CD4-positive, alpha-beta T cell (primary cell): Measurements from ENCODE around the gene ITK. TPM values are rescaled to one million over a fixed set of nuclear protein-coding genes. Genes with fewer than 3 reads are reported as not detected.

Experiments used
- ATAC-seq: fragments of 200-7000 bp; cut with Tn5 transposase; one replicate; pipeline ENCODE4 v1.10.0; 2022; ENCODE audit warnings: mild to moderate bottlenecking; ENCODE audit not compliant: poor library complexity
- CTCF ChIA-PET: fragments of 350-600 bp; sonication (Branson Sonifier 250); formaldehyde crosslinking; loops from one replicate; lab custom pipeline; 2021; ENCODE audit warnings: antibody characterized with exemption, inconsistent platforms; lab: Charles Lee
- POLR2A ChIA-PET: fragments of 350-600 bp; sonication (Branson Sonifier 250); formaldehyde crosslinking; loops from one replicate; lab custom pipeline; 2021; ENCODE audit warnings: antibody characterized with exemption, inconsistent platforms; lab: Charles Lee
- DNase-seq, 14 experiments: peaks; one replicate each; pipeline ENCODE4 v3.0.0-alpha.2; 2013 to 2020; ENCODE audit warnings: mixed read lengths in 2 of 14
- H3K27ac ChIP-seq, 2 donors: one replicate each; pipeline versions ENCODE4 v1.5.1 to v1.7.0; 2013; ENCODE audit warnings: low read length in 2 of 2, low read depth in 1 of 2, mild to moderate bottlenecking in 1 of 2
- H3K27me3 ChIP-seq, 2 experiments: 1 replicate in 1 of 2; 2 replicates in 1 of 2; pipeline versions ENCODE4 v1.6.1 to v1.7.0; 2013; ENCODE audit warnings: low read length in 2 of 2, control low read depth in 1 of 2, mild to moderate bottlenecking in 1 of 2, moderate library complexity in 1 of 2; ENCODE audit not compliant: insufficient read depth in 2 of 2, control insufficient read depth in 1 of 2
- H3K36me3 ChIP-seq: one replicate; pipeline ENCODE4 v1.6.1; 2013; ENCODE audit warnings: low read length, control low read depth; ENCODE audit not compliant: insufficient read depth
- H3K4me1 ChIP-seq: one replicate; pipeline ENCODE4 v1.6.1; 2013; ENCODE audit warnings: low read length, control low read depth; ENCODE audit not compliant: insufficient read depth
- H3K4me3 ChIP-seq: one replicate; pipeline ENCODE4 v1.5.1; 2013; ENCODE audit warnings: mild to moderate bottlenecking, low read length, moderate library complexity
- H3K9me3 ChIP-seq, 2 experiments: 1 replicate in 1 of 2; 2 replicates in 1 of 2; pipeline versions ENCODE4 v1.6.1 to v1.7.0; 2013; ENCODE audit warnings: low read length in 2 of 2, mild to moderate bottlenecking in 2 of 2, control low read depth in 1 of 2, moderate library complexity in 1 of 2; ENCODE audit not compliant: control insufficient read depth in 1 of 2, insufficient read depth in 1 of 2
- H3K27ac Mint-ChIP-seq: one replicate; pipeline ENCODE4 v1.8.0; 2020; ENCODE audit warnings: mixed read lengths
- H3K27me3 Mint-ChIP-seq: one replicate; pipeline ENCODE4 v1.8.0; 2021; ENCODE audit warnings: mixed read lengths
- H3K36me3 Mint-ChIP-seq: one replicate; pipeline ENCODE4 v1.8.0; 2021; ENCODE audit warnings: low read depth, mixed read lengths
- H3K4me1 Mint-ChIP-seq: one replicate; pipeline ENCODE4 v1.8.0; 2021; ENCODE audit warnings: low read depth, mixed read lengths
- H3K4me3 Mint-ChIP-seq: one replicate; pipeline ENCODE4 v1.8.0; 2020; ENCODE audit warnings: mild to moderate bottlenecking, mixed read lengths
- H3K9me3 Mint-ChIP-seq: one replicate; pipeline ENCODE4 v1.8.0; 2020; ENCODE audit warnings: mixed read lengths
- CTCF ChIP-seq: fragments of 200-600 bp; IDR thresholded peaks from one replicate; pipeline ENCODE4 v1.8.0; 2022; ENCODE audit warnings: antibody characterized with exemption, mild to moderate bottlenecking
- intact Hi-C, 2 experiments: fragments of 100-400 bp; cut with DNase I in 1 of 2; cut with micrococcal nuclease in 1 of 2; formaldehyde crosslinking; loops; one replicate each; pipeline versions ENCODE4 v1.15.1 to v1.9.0; 2023 to 2025; cut with DNase I, micrococcal nuclease
- total RNA-seq, 174 experiments: library from RNA in 2 of 174; stranded (reverse) in 2 of 174; gene quantifications; one replicate each; pipeline ENCODE4 v1.2.3 and lab custom pipeline; 2021 to 2026

Gene ITK
- total RNA-seq, 2 experiments from 2014 or later: 289 to 292 TPM

- CTCF ChIA-PET: interaction anchor here (0.5 to 1.2 kb wide), 2 partner anchors 14 to 25 kb away, joined by 3 read pairs; no protein-coding TSS in a partner anchor
- Mint-ChIP-seq H3K27me3 (no peaks in the 10 kb centered on the region), H3K9me3 (no peaks in the 10 kb centered on the region), H3K36me3 (peaks cover 39% of the 10 kb centered on the region), H3K4me3 (no peak overlapping the region), H3K4me1 (peaks cover 84% of the 10 kb centered on the region), H3K27ac (peak overlapping the region; percentile 91)
- DNase-seq: no peak
- Histone ChIP-seq H3K27ac (no peak overlapping the region), H3K4me3 (no peak overlapping the region), H3K36me3 (peaks cover 34% of the 10 kb centered on the region), H3K9me3 (no peaks in the 10 kb centered on the region), H3K4me1 (peaks cover 56% of the 10 kb centered on the region), H3K27me3 (no peaks in the 10 kb centered on the region)
- POLR2A ChIA-PET: interaction anchor here (1.4 to 6.8 kb wide), 6 partner anchors 10 to 115 kb away, joined by 3 to 93 read pairs (median 5); partner anchors contain the start of gene MED7
- no peak for TF ChIP-seq CTCF
- intact Hi-C loops: no loop called here
- ATAC-seq: no peak
These were observed 77.8 kb downstream of the ITK start for GRCh38 chr5:157258450-157258849.

DNA sequence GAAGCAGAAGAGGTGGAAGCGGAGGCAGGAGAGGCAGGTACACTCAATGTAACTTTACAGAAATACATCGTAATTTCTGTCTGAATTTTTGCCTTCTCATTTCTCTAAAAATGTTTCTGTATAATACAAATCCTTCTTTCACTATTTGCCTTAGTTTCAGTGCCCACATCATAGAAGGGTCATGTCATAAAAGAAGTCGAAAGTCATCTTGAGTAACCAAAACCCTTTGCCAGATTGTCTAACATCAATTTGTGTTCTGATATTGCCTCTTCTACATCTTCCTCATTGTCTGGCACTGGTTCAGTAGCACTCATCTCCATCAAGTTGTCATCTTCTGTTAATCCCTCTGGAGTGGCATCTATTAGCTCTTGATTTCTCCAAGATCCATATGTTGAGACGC, 79.1 kb downstream of the ITK start:
- TF ChIP-seq CTCF: no peak
- Histone ChIP-seq H3K36me3 (peaks cover 21% of the 10 kb centered on the region), H3K9me3 (no peaks in the 10 kb centered on the region), H3K4me1 (peaks cover 53% of the 10 kb centered on the region), H3K27ac (no peak overlapping the region), H3K4me3 (no peak overlapping the region), H3K27me3 (no peaks in the 10 kb centered on the region)
- ATAC-seq: no peak
- POLR2A ChIA-PET: interaction anchor here (1.2 to 9.6 kb wide), 5 partner anchors 9 to 103 kb away, joined by 3 to 123 read pairs (median 4); no protein-coding TSS in a partner anchor
- DNase-seq: no peak
- intact Hi-C loops: no loop called here
- peak overlapping the region; percentile 18 for H3K27ac Mint-ChIP-seq
- CTCF ChIA-PET: interaction anchor here (0.8 to 1.5 kb wide), 3 partner anchors 12 to 44 kb away, joined by 3 read pairs; no protein-coding TSS in a partner anchor
- no peaks in the 10 kb centered on the region for H3K9me3 Mint-ChIP-seq
- H3K4me3 Mint-ChIP-seq: peak overlapping the region; percentile 7
- H3K27me3 Mint-ChIP-seq: no peaks in the 10 kb centered on the region
- H3K36me3 Mint-ChIP-seq: peaks cover 26% of the 10 kb centered on the region
- peaks cover 84% of the 10 kb centered on the region for H3K4me1 Mint-ChIP-seq

DNA sequence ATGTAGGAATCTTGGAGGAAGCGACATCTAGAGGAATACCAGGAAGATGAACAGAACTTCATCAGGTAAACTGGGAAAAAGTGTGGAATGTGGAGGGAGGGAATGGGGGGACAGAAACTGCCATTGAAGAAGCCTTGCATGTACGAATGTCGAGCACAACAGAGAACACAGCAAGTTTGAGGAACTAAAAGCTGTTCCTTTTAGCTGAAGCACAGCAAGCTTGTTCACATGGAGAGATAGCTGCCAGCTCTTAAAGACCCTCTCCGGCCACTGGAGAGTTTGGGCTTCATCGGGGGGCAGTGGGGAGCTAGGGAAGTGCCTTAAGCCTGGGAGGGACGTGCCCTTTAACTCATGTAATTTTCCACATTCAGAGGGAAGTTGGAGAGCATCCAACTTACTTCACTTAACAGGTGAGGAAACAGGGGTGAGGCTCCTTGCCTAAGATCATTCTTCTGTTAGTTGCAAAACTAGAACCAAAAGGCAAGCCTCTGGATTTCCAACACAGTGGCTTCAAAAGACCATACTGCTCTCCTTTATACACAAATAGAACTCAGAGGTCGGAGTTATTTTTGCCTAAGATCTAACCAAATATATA, 83.0 kb downstream of the ITK start:
- H3K9me3 Mint-ChIP-seq: no peaks in the 10 kb centered on the region
- DNase-seq (no peak), ATAC-seq (no peak)
- H3K36me3 Mint-ChIP-seq: peaks cover 26% of the 10 kb centered on the region
- Histone ChIP-seq H3K27me3 (no peaks in the 10 kb centered on the region), H3K27ac (no peak overlapping the region), H3K9me3 (no peaks in the 10 kb centered on the region), H3K4me1 (peaks cover 52% of the 10 kb centered on the region), H3K4me3 (no peak overlapping the region), H3K36me3 (peaks cover 3% of the 10 kb centered on the region)
- H3K27me3 Mint-ChIP-seq: no peaks in the 10 kb centered on the region
- ChIA-PET CTCF (interaction anchor here (0.7 to 2.4 kb wide), 5 partner anchors 9 to 40 kb away, joined by 3 to 7 read pairs (median 4); no protein-coding TSS in a partner anchor), POLR2A (interaction anchor here (1.0 to 9.6 kb wide), 4 partner anchors 9 to 46 kb away, joined by 3 to 123 read pairs (median 14); no protein-coding TSS in a partner anchor)
- peak overlapping the region; percentile 97 for H3K27ac Mint-ChIP-seq
- H3K4me3 Mint-ChIP-seq: peak overlapping the region; percentile 80
- H3K4me1 Mint-ChIP-seq: peaks cover 81% of the 10 kb centered on the region
- intact Hi-C loops: no loop called here
- TF ChIP-seq CTCF: no peak
